LHCN-M2 (cell line): ENCODE data around the gene ADGRV1. TPM values are rescaled to one million over a fixed set of nuclear protein-coding genes. Genes with fewer than 3 reads are reported as not detected.
"Not testable (repeated sequence)": the region's sequence is repeated elsewhere in the genome, so short reads cannot be mapped to it uniquely, and the experiment has no call there.

Source experiments
- DNase-seq: peaks from one replicate; pipeline ENCODE4 v3.0.0-alpha.2; 2012; ENCODE audit warnings: low read depth
- total RNA-seq: library from RNA; depleted of rRNA; stranded (reverse); fragments of >200 nt; gene quantifications from 2 replicates; pipeline ENCODE4 v1.2.3, GENCODE V29; 2014

Gene ADGRV1
- total RNA-seq, 1 experiment from 2014 or later, result 0.17 TPM

- DNase-seq, result peak; percentile 25
Measured at GRCh38 chr5:90803876-90804275, 245.3 kb downstream of the ADGRV1 start.

GRCh38 chr5:90807496-90807895 is 248.9 kb downstream of the ADGRV1 start:
- DNase-seq, result no peak

GRCh38 chr5:90809311-90810056 is 250.9 kb downstream of the ADGRV1 start:
- no peak for DNase-seq

- DNase-seq, result no peak
Measured at GRCh38 chr5:90810211-90810610, 251.6 kb downstream of the ADGRV1 start.

- DNase-seq, result no peak
Measured at GRCh38 chr5:90813392-90813791, 254.8 kb downstream of the ADGRV1 start.

GRCh38 chr5:90822062-90822461 is 263.5 kb downstream of the ADGRV1 start:
- DNase-seq, result not testable (repeated sequence)

DNA sequence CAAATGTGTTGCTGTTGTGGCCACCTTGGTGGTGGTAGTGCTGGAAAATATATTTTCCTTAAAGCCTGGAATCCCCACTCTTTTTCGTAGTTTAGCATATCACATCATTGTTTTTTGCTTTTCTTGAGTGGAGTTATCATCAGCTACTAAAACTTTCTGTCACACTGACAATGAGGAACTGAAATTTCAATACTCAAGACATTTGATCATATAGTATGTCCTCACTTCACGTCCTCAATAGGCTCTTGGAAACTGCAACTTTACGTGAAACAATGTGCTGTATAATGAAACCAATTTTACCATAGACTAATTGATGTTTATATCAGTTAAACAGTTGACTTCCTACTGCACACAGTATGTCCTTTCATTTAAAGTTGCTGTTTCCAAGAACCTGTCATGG is 265.8 kb downstream of the ADGRV1 start:
- no peak for DNase-seq

DNA sequence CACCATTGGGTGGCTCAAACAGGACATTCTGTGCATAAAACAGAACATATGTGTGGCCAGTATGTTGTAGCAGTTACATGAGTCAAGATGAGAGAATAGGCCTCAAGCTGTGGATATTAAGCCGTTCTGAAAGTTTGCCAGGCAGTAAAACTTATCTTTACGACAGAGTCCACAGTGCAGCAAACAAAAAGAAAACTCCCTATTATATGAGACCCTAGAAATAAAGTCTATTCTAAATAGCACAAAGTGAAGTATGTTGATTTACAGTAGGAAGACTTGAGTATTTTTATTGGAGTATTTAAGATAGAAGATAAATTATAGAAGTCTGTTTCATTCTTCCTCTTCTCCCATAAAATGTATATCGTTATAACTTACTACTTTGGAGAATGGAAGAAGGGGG is 271.5 kb downstream of the ADGRV1 start:
- DNase-seq, result no peak

DNA sequence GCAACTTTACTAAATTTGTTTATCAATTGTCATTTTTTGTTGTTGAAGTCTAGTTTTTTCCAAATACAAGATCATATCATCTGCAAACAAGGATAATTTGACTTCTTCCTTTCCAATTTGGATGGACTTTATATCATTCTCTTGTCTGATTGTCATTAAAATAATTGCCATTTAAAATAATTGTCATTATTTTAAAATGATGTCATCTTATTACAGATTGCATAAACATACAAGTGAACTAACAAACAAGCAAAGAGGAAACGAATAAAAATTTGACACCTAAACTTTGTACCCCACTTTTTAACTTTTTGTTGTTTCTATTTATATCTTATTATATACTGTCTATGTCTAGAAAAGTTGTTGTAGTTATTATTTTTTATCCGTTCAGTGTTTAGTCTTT is 275.2 kb downstream of the ADGRV1 start:
- no peak for DNase-seq

- DNase-seq, result no peak
Measured at GRCh38 chr5:90834711-90835110, 276.1 kb downstream of the ADGRV1 start.

DNA sequence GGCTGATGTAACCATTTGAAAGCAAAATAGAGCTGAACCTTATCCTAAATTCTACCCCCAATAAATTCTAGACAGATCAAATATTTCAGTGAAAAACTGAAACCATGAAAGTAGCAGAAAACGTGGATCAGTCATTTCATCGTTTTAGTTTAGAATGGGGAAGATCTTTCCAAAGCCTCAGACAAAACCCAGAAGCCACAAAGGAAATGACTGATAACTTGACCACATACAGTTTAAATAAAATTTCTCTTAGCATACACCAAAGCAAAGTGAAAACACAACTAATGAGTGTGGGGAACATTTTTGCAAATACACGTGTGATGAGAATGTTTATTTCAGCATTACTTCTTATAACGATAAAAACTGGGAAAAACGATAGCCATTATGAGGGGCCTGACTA is 284.8 kb downstream of the ADGRV1 start:
- DNase-seq, result peak; percentile 7

DNA sequence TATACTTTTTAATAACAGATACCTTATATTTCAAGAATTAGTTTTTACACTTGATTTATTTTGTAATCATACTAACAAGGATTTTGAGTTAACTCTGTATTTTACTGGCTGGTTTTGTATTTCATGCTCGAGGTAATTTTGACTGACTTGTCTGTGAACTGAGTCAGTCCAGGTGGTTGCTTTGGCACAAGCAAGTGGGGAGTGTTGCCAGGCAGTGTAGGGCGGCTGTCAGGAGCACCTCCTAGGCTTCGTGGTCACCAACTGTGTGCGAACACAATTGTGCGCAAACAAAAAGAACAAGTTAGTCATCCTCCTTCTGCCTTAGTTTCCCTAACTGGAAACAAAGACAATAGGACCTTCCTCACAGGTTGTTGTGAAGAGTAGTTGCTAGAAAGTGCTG is 286.3 kb downstream of the ADGRV1 start:
- no peak for DNase-seq

DNA sequence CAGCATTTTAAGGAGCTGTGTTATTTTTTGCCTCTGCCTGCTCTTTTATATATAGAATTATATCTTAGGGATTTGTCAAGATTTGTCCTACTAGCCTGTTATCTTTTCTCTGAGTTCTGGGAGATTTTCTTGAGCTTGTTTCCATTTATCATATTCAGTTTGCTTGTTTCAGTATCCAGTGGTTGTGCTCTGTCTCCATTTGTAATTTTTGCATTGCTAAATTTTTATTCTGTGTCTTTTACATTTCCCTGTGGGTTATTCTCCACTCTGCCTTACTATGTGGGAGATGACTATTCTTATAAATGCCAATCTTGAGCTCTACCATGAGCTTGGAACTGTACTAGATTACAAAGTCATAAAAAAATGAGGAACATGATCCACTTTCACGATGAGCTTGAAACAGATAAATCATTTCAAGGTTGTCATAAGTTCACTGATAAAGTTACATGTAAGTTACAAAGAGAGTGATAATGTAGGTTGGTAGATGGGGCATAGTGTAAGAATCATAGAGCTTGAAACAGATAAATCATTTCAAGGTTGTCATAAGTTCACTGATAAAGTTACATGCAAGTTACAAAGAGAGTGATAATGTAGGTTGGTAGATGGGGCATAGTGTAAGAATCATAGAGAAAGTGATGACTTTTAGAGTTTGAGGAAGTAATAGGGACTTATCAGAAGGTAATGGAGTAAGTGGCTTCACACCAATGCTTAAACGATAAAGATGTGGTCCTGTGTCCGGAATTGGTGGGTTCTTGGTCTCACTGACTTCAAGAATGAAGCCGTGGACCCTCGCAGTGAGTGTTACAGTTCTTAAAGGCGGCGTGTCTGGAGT is 287.3 kb downstream of the ADGRV1 start:
- DNase-seq, result no peak

DNA sequence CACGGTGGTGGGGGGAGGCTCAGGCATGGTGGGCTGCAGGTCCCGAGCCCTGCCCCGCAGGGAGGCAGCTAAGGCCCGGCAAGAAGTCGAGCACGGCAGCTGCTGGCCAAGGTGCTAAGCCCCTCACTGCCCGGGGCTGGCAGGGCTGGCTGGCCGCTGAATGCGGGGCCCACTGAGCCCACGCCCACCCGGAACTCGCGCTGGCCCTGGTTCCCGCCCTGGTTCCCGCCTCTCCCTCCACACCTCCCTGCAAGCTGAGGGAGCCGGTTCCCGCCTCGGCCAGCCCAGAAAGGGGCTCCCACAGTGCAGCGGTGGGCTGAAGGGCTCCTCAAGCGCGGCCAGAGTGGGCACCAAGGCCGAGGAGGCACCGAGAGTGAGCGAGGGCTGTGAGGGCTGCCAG is 289.0 kb downstream of the ADGRV1 start:
- not testable (repeated sequence) for DNase-seq

- no peak for DNase-seq
Measured at GRCh38 chr5:90849939-90850338, 291.3 kb downstream of the ADGRV1 start.

DNA sequence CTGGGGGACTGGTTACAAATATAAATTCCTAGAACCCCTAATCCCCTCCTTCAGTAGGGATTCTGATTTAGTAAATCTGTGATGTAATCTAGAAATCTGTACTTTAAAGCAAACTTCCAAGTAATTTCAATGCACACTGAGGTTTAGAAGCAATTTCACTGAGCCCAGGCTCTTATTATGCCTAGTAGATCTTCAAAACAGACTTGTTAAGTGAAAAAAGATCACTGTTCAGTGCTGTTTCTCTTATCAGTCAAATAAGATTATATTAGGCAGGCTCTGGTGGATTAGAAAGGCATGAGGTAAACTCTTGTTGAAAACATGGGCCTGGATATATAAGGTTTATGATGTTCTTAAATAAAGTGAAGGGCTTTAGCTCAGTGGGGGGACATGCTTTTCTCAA is 293.9 kb downstream of the ADGRV1 start:
- DNase-seq, result no peak

- no peak for DNase-seq
Measured at GRCh38 chr5:90853750-90854149, 295.2 kb downstream of the ADGRV1 start.

DNA sequence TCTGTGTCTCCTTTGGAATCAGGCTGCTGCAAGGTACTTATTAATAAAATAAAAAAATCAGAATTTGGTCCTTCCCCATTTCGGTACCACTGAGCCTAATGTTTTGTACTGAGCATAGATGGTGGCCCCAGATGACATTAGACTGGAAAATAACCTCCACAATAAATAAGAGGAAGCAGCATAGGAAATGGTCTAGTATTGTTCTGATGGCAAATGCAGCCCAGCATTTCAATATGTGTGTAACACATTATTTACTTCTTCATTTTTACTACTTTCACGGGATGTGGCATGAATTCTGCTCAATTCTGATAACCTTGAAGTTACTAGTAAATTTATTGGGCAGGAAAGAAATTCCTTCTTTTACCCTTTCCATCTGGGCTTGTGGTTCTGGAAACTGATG is 295.6 kb downstream of the ADGRV1 start:
- no peak for DNase-seq

GRCh38 chr5:90855296-90856010 is 296.9 kb downstream of the ADGRV1 start:
- no peak for DNase-seq

GRCh38 chr5:90861843-90862586 is 303.4 kb downstream of the ADGRV1 start:
- DNase-seq, result no peak

DNA sequence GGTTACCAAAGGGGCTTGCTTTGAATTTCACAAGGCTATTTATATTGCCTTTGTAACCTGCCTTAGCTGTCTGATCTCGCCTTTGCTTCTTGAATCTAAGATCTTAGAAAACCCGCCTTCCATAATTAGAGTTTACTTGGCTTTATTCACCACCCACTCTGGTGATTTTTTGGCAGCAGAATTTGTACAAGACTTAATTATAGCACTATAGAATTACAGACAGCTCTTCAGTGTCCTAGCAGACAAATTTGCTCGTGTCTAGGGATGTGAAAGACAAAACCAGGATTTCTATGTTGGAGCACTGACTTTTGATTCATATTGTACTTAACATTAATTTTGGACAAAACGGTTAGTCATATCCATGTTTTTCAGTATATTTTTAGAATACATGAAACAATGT is 306.6 kb downstream of the ADGRV1 start:
- no peak for DNase-seq

DNA sequence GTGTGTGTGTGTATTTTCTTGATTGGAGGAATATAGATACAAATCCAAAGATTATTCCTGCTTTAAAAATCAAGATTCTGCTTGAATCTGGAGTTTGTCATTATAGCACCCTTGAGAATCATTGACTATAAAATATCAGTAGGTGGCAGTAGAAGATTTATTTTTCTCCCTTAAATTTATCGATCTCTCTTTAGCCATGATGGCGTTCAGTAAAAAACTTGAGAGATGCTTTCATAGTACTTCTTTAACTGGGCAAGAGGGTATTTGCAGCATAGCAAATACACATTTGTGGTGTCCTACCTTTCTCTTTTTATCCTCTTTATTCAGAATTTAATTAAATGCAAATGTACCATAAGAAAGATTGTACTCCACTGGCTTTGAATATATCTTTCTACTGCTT is 307.7 kb downstream of the ADGRV1 start:
- peak; percentile 32 for DNase-seq
